H9 (cell line): ENCODE results near the gene NRM. TPM values are rescaled to one million over a fixed set of nuclear protein-coding genes. Genes with fewer than 3 reads are reported as not detected.

Source experiments
- DNase-seq: peaks from one replicate; pipeline ENCODE4 v3.0.0-alpha.2; 2017
- H2AFZ ChIP-seq: one replicate; pipeline ENCODE4 v1.6.1; 2013; ENCODE audit warnings: mild to moderate bottlenecking, low read length, control low read depth, moderate library complexity
- H2AK5ac ChIP-seq: 2 replicates; pipeline ENCODE4 v1.6.1; 2013; ENCODE audit warnings: low read length, control low read depth, mixed read lengths; ENCODE audit not compliant: insufficient read length
- H2BK120ac ChIP-seq: one replicate; pipeline ENCODE4 v1.6.1; 2013; ENCODE audit warnings: low read depth, mild to moderate bottlenecking, low read length, control low read depth, inconsistent platforms; ENCODE audit not compliant: poor library complexity, severe bottlenecking
- H2BK12ac ChIP-seq: 2 replicates; pipeline ENCODE4 v1.6.1; 2013; ENCODE audit warnings: low read length, control low read depth, mixed read lengths, low read depth; ENCODE audit not compliant: insufficient read length
- H2BK15ac ChIP-seq: 2 replicates; pipeline ENCODE4 v1.6.1; 2013; ENCODE audit warnings: low read depth, low read length, control low read depth
- H2BK20ac ChIP-seq: one replicate; pipeline ENCODE4 v1.6.1; 2013; ENCODE audit warnings: low read depth, mild to moderate bottlenecking, low read length, control low read depth, inconsistent platforms; ENCODE audit not compliant: poor library complexity, severe bottlenecking
- H2BK5ac ChIP-seq: 2 replicates; pipeline ENCODE4 v1.6.1; 2013; ENCODE audit warnings: low read length, control low read depth, mixed read lengths; ENCODE audit not compliant: insufficient read length
- H3K14ac ChIP-seq: 2 replicates; pipeline ENCODE4 v1.6.1; 2013; ENCODE audit warnings: low read length, control low read depth; ENCODE audit not compliant: insufficient read depth
- H3K18ac ChIP-seq: 2 replicates; pipeline ENCODE4 v1.6.1; 2013; ENCODE audit warnings: low read depth, mild to moderate bottlenecking, mixed read lengths, low read length, control low read depth; ENCODE audit not compliant: insufficient read length
- H3K23ac ChIP-seq: 2 replicates; pipeline ENCODE4 v1.6.1; 2013; ENCODE audit warnings: low read length, control low read depth, mixed read lengths, low read depth; ENCODE audit not compliant: insufficient read length
- H3K23me2 ChIP-seq: 2 replicates; pipeline ENCODE4 v1.6.1; 2013; ENCODE audit warnings: low read depth, mild to moderate bottlenecking, mixed read lengths, low read length, control low read depth; ENCODE audit not compliant: insufficient read length, poor library complexity, severe bottlenecking
- H3K27ac ChIP-seq: 2 replicates; pipeline ENCODE4 v1.5.1; 2013; ENCODE audit warnings: low read length, control low read depth, mixed read lengths, low read depth; ENCODE audit not compliant: insufficient read length
- H3K27me3 ChIP-seq: 2 replicates; pipeline ENCODE4 v1.6.1; 2013; ENCODE audit warnings: low read length, control low read depth, inconsistent platforms; ENCODE audit not compliant: insufficient read depth
- H3K4ac ChIP-seq: 2 replicates; pipeline ENCODE4 v1.6.1; 2013; ENCODE audit warnings: low read depth, mild to moderate bottlenecking, control low read depth, inconsistent platforms, low read length, moderate library complexity
- H3K4me1 ChIP-seq: 2 replicates; pipeline ENCODE4 v1.6.1; 2013; ENCODE audit warnings: low read length, control low read depth, inconsistent platforms; ENCODE audit not compliant: insufficient read depth
- H3K4me2 ChIP-seq: 2 replicates; pipeline ENCODE4 v1.6.1; 2013; ENCODE audit warnings: low read length, control low read depth, mixed read lengths; ENCODE audit not compliant: insufficient read length, insufficient read depth
- H3K56ac ChIP-seq: 2 replicates; pipeline ENCODE4 v1.6.1; 2013; ENCODE audit warnings: low read depth, mild to moderate bottlenecking, mixed read lengths, low read length, control low read depth; ENCODE audit not compliant: insufficient read length
- H3K79me1 ChIP-seq: 2 replicates; pipeline ENCODE4 v1.6.1; 2013; ENCODE audit warnings: low read depth, mild to moderate bottlenecking, moderate library complexity, low read length, control low read depth, inconsistent platforms; ENCODE audit not compliant: insufficient read depth, poor library complexity, severe bottlenecking
- H3K79me2 ChIP-seq: 2 replicates; pipeline ENCODE4 v1.6.1; 2013; ENCODE audit warnings: low read length, control low read depth, inconsistent platforms; ENCODE audit not compliant: insufficient read depth
- H3K9ac ChIP-seq: 2 replicates; pipeline ENCODE4 v1.6.1; 2013; ENCODE audit warnings: low read length, control low read depth, mixed read lengths; ENCODE audit not compliant: insufficient read length; ENCODE audit errors: extremely low read depth
- H3K9me3 ChIP-seq: one replicate; pipeline ENCODE4 v1.6.1; 2013; ENCODE audit warnings: low read depth, low read length, inconsistent platforms; ENCODE audit not compliant: control insufficient read depth
- H3T11ph ChIP-seq: one replicate; pipeline ENCODE4 v1.6.1; 2013; ENCODE audit warnings: mild to moderate bottlenecking, low read length, control low read depth, inconsistent platforms
- H4K20me1 ChIP-seq: one replicate; pipeline ENCODE4 v1.6.1; 2013; ENCODE audit not compliant: control insufficient read depth, insufficient read length, insufficient read depth
- H4K5ac ChIP-seq: 2 replicates; pipeline ENCODE4 v1.6.1; 2013; ENCODE audit warnings: low read depth, mild to moderate bottlenecking, mixed read lengths, low read length, control low read depth; ENCODE audit not compliant: insufficient read length
- H4K8ac ChIP-seq: replicated peaks from 2 replicates; pipeline ENCODE4 v1.6.1; 2013; ENCODE audit warnings: low read length, control low read depth, mixed read lengths, low read depth; ENCODE audit not compliant: insufficient read length
- H4K91ac ChIP-seq: 2 replicates; pipeline ENCODE4 v1.6.1; 2013; ENCODE audit warnings: low read depth, mild to moderate bottlenecking, moderate library complexity, mixed read lengths, low read length, control low read depth; ENCODE audit not compliant: insufficient read length
- H3K27ac Mint-ChIP-seq, 3 experiments: 2 replicates in 2 of 3; 3 replicates in 1 of 3; pipeline ENCODE4 v1.8.0; 2020 to 2021; ENCODE audit warnings: mixed read lengths in 3 of 3, mild to moderate bottlenecking in 1 of 3, moderate library complexity in 1 of 3
- H3K27me3 Mint-ChIP-seq: 2 replicates; pipeline ENCODE4 v1.8.0; 2021; ENCODE audit warnings: low read depth, mild to moderate bottlenecking, moderate library complexity, mixed read lengths
- H3K36me3 Mint-ChIP-seq, 3 experiments: 2 replicates in 2 of 3; 3 replicates in 1 of 3; pipeline ENCODE4 v1.8.0; 2020 to 2021; ENCODE audit warnings: low read depth in 3 of 3, mixed read lengths in 3 of 3; ENCODE audit not compliant: insufficient read depth in 1 of 3
- H3K4me1 Mint-ChIP-seq, 2 experiments: 2 replicates each; pipeline ENCODE4 v1.8.0; 2020; ENCODE audit warnings: mixed read lengths in 2 of 2
- H3K4me3 Mint-ChIP-seq, 2 experiments: 2 replicates in 1 of 2; 3 replicates in 1 of 2; pipeline ENCODE4 v1.8.0; 2020 to 2021; ENCODE audit warnings: mild to moderate bottlenecking in 2 of 2, mixed read lengths in 2 of 2, moderate library complexity in 1 of 2
- H3K9me3 Mint-ChIP-seq, 2 experiments: 2 replicates in 1 of 2; 3 replicates in 1 of 2; pipeline ENCODE4 v1.8.0; 2020; ENCODE audit warnings: mild to moderate bottlenecking in 2 of 2, mixed read lengths in 2 of 2, moderate library complexity in 1 of 2
- WGBS: extraction: QIAGEN DNeasy Blood & Tissue Kit; methylation state at CpG from one replicate; pipeline ENCODE4 v1.1.7; 2013; ENCODE audit warnings: missing lambda C conversion rate, low lambda C conversion rate, mixed read lengths; ENCODE audit not compliant: insufficient read length; ENCODE audit errors: extremely low coverage; 5-methylcytosine and 5-hydroxymethylcytosine counted together
- total RNA-seq: library from RNA; stranded (reverse); gene quantifications from 2 replicates; pipeline ENCODE4 v1.2.1, GENCODE V29; 2021
- TF ChIP-seq, protein P1 (sequence below): fragments of 200-600 bp; sonication (generic); conservative IDR thresholded peaks from 3 replicates; pipeline ENCODE4 v1.8.0; 2021; ENCODE audit warnings: antibody characterized with exemption, mild to moderate bottlenecking

NRM gene
- total RNA-seq, 1 experiment from 2014 or later: 36.5 TPM

DNA sequence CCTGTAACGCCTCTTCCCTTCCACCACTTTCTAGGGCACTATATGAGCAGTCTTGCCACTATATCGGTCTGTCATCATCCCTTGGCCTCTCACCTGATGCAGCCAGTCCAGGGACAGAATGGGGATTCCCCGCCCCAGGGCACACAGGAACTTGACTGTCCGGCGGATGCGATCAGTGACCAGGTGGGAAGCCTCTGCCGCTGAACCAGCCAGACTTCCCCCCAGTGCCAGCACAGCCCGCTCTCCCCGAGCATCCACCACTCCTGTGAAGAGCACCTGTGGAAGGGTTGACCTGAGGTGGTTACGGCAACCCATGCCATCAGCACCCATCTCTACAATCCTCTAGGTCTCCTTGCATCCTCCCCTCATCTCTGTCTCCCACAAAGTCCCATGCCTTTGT is 12.2 kb upstream of the NRM start:
- Mint-ChIP-seq H3K4me1 (peaks cover 5 to 9% of the 10 kb centered on the region in 2 experiments), H3K27ac (no peak overlapping the region), H3K27me3 (no peaks in the 10 kb centered on the region), H3K9me3 (no peaks in the 10 kb centered on the region), H3K4me3 (no peak overlapping the region), H3K36me3 (peaks cover 50 to 76% (median 71%) of the 10 kb centered on the region in 3 experiments; a peak in 6 of 7 replicates)
- no peak for DNase-seq
- H3K9me3 ChIP-seq: no peaks in the 10 kb centered on the region
- H3K18ac ChIP-seq: no peak overlapping the region
- TF ChIP-seq, protein P1, sequence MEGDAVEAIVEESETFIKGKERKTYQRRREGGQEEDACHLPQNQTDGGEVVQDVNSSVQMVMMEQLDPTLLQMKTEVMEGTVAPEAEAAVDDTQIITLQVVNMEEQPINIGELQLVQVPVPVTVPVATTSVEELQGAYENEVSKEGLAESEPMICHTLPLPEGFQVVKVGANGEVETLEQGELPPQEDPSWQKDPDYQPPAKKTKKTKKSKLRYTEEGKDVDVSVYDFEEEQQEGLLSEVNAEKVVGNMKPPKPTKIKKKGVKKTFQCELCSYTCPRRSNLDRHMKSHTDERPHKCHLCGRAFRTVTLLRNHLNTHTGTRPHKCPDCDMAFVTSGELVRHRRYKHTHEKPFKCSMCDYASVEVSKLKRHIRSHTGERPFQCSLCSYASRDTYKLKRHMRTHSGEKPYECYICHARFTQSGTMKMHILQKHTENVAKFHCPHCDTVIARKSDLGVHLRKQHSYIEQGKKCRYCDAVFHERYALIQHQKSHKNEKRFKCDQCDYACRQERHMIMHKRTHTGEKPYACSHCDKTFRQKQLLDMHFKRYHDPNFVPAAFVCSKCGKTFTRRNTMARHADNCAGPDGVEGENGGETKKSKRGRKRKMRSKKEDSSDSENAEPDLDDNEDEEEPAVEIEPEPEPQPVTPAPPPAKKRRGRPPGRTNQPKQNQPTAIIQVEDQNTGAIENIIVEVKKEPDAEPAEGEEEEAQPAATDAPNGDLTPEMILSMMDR: no peak
- no peaks in the 10 kb centered on the region for H3K79me1 ChIP-seq
- H4K20me1 ChIP-seq: no peaks in the 10 kb centered on the region
- H2BK5ac ChIP-seq: no peak overlapping the region
- no peak overlapping the region for H3K27ac ChIP-seq
- 0 out of 2 replicates have a peak, but pooled peaks cover 2% of the 10 kb centered on the region for H3K4me1 ChIP-seq
- H4K91ac ChIP-seq: no peak overlapping the region
- H3K14ac ChIP-seq: no peak overlapping the region
- H2AFZ ChIP-seq: no peak overlapping the region
- no peak overlapping the region for H2BK15ac ChIP-seq
- no peak overlapping the region for H3K9ac ChIP-seq
- H3K4ac ChIP-seq: no peak overlapping the region
- no peak overlapping the region for H3K23ac ChIP-seq
- H3K27me3 ChIP-seq: no peaks in the 10 kb centered on the region
- no peak overlapping the region for H3K4me2 ChIP-seq
- no peak overlapping the region for H4K5ac ChIP-seq
- H3K23me2 ChIP-seq: no peaks in the 10 kb centered on the region
- no peak overlapping the region for H2BK120ac ChIP-seq
- no peak overlapping the region for H2BK12ac ChIP-seq
- no peak overlapping the region for H3K56ac ChIP-seq
- H4K8ac ChIP-seq: no peak overlapping the region
- no peak overlapping the region for H2BK20ac ChIP-seq
- WGBS: no CpG with 5 or more reads among the region's 10 CpGs
- no peak overlapping the region for H3T11ph ChIP-seq
- H2AK5ac ChIP-seq: no peak overlapping the region
- H3K79me2 ChIP-seq: no peaks in the 10 kb centered on the region
